ENCODE measurements around the gene PLSCR2. TPM values are rescaled to one million over a fixed set of nuclear protein-coding genes. Genes with fewer than 3 reads are reported as not detected.
A peak's percentile ranks its signal among the peaks of the same experiment; 100 is the strongest.
"Not testable (repeated sequence)": the region's sequence is repeated elsewhere in the genome, so short reads cannot be mapped to it uniquely, and the experiment has no call there.

Gene PLSCR2, protein sequence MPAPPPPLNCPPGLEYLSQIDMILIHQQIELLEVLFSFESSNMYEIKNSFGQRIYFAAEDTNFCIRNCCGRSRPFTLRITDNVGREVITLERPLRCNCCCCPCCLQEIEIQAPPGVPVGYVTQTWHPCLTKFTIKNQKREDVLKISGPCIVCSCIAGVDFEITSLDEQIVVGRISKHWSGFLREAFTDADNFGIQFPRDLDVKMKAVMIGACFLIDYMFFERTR
- total RNA-seq = 1 to 10 TPM in 1 of 2 donors, under 1 TPM in 1; 0.70 to 2.7 TPM
- long read RNA-seq, partial matches to known transcripts = 0 of 1 reads
- long read RNA-seq, other reads (novel, unspliced or antisense) = 1 of 1 reads

DNA sequence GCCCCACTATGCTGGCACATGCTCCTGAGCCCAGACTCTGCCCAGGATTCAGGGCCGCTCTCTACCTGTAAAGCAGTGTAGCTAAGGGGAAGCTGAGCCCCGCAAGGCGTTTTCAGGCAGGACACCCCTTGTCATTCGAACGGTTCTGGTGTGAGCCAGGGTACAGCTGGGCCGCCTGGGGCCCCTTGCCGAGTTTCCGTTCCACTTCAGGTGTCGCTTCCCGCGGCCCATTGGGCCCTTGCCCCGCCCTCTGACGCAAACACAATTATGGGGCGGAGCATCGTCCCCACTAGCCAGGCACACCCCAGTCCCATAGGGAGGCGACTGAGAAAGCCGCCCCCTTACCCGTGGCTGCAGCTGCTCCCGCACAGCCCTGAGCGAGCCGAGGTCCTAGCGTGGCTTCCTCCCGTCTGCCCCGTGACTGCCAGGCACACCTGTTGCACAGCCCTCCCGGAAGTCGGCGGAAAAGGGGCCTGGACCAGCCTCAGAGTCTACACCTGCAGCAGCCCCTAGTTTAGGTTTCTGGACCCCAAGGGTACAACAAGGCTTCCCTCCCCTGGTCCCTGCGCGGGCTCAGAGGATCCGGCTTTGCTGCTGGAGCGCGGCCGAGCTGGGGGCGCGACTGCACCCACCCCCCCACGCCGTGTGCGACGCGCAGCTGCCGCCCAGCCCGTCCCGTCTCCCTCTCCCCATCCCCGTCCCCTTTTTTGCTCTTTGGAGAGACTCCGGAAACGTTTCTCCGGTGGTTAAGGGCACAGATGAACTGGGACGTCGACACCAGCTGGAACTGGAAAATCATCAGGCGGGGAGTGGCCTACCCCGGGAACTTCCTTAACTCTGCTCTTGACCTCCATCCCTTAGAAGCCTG lies at the start of gene PLSCR2:
Gene PLSCR2, minus strand, starts transcription at position 412 of the 868 bp plus-strand sequence. CDS start 9,657 bp downstream, outside the sequence.
- intact Hi-C loops (cut with DNase I, micrococcal nuclease) = no loop called here
- ATAC-seq (peak; percentile 89), DNase-seq (peak; percentile 80 to 81)

DNA sequence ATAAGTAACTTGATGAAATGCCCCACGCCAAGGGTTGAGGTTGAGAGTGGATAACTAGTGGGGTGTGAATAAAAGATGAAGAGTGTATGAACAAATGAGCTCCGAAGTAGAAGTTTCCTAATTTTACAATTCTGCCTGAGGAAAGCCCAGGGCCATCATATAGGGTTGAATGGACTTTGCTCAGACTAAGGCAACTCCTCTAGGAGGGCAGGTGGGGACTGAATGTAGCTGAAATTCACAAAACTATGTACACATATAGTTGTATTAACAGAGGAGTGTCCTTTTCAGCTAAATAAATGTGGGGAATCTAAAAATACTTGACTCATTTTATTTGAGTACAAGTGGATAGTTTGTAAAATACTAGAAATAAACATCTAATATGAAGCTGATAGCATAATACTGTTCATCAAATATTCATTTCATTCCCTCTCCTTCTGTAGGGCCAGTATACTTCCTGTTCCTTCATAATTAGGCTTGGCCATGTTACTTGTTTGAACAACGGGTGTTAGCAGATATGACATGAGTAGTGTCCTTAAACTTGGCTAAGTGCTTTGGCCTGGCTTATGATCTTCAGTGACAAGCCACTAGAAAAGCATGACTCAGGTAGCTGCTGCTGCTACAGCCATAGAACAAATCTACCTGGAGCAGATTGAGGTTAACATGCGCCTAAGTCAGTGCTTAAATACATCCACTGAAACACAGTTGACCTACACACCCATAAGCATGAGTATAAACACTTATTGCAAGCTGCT lies 48.5 kb upstream of the PLSCR2 start:
- DNase-seq (peak in 1 of 2 donors; percentile 51), ATAC-seq (peak; percentile 96)
- intact Hi-C loops (cut with DNase I, micrococcal nuclease) = no loop called here

DNA sequence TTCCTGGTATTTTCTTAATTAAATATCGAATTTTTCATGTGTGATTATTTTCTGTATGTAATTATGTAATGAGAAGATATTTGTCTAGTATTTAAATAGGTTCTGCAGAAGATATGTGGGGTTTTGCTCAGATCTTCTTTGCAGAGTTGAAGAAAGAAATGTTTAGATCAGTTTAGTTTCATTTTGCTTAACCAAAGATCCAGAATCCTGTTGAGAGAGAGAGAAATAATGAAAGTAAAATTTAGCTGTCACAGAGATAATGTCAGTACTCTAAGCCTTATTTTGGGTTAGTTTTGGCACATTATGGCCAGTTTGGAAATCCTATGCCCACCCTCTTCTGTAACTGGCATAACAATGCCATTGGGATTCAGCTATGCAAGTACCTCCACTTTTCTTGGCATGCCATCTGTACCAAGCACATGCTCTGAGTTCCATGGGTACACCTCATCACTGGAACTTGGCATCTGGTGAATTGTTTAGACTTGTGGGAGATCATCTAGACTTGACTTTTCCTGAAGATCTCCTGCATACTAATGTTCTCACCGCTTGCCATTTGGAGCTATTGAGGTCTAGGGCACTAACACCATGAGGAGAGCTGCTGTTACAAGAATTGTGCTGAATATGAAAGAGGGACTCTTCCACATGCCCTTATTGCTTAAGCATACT lies 44.2 kb upstream of the PLSCR2 start:
- intact Hi-C loops (cut with DNase I, micrococcal nuclease) = no loop called here
- no peak for DNase-seq
- ATAC-seq = no peak

DNA sequence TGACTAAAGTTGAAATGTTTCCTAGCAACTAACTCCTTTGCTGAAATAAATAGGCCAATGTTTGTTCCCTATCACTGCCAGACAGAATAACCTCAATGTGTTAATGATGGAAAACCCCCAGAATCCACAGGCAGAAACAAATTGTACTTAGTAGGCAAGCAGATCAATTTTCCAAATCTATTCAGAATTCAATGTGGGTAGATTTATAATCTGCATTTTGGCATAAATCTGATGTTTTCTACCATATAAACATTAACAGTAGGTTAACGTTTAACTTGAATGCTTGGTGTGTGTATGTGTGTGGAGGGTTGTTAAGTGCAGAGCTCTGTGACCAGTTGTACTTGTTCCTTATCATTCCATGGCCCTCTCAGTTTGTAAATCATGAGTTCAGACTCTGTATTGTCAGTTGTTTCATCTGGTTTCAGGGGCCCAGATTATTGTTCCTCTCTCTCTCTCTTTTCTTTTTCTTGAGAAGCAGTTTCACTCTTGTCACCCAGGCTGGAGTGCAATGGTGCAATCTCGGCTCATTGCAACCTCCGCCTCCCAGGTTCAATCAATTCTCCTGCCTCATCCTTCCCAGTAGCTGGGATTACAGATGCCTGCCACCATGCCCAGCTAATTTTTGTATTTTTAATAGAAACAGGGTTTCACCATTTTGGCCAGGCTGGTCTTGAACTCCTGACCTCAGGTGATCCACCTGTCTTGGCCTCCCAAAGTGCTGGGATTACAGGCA lies 42.2 kb upstream of the PLSCR2 start:
- intact Hi-C loops (cut with DNase I, micrococcal nuclease) = no loop called here
- DNase-seq (no peak), ATAC-seq (peak; percentile 83)

DNA sequence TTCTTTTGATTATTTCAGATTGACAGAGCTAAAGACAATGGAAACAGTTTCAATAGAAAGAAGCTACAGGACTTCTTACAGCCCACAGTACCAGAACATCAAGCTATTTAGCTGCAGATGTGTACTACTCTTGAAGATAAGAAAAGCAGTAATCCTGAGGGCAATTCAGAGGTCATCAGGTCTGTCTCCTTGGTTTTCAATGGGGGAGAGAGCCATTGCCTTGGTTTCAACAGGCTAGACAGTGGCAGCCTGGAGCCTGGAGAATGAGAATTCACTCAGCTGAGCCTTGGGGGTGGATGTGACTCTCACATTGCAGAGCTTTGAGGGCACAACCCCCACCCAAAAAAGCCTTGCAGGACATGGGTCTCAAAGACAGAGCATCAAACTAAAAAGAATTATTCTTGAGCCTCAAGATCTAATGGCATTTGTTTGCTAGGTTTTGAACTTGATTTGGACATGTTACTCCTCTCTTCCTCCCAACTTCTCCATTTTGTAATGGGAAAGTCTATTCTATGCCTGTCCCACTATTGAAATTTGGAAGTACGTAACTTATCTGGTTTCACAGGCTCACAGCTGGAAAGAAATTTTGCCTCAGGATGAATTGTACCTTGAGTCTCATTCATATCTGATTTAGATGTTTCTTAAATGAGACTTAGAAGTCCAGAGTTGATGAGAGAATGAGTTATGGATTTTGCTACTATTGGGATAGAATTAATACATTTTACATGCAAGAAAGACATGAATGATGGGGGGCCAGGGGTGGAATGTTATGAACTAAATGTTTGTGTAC lies 38.2 kb upstream of the PLSCR2 start:
- ATAC-seq (no peak), DNase-seq (no peak)
- intact Hi-C loops (cut with DNase I, micrococcal nuclease) = no loop called here

DNA sequence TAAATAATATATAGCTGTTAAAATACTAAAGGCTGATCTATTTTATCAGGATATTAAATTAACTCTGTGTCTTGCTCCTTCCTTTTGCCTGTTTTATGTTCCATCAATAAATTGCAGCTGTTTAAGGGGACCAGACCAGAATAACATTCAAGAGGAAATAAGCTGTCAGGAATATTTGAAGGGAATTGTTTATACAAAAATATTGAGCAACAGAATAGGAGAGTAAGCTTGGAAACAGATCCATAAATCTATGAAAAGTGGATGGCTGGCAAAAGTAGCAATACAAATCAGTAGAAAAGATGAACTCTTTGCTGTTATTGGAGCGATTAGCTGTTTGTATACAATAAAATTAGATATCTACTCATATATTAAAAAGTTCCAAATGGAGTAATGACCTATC lies 36.2 kb upstream of the PLSCR2 start:
- ATAC-seq (no peak), DNase-seq (no peak)
- intact Hi-C loops (cut with DNase I, micrococcal nuclease) = no loop called here

DNA sequence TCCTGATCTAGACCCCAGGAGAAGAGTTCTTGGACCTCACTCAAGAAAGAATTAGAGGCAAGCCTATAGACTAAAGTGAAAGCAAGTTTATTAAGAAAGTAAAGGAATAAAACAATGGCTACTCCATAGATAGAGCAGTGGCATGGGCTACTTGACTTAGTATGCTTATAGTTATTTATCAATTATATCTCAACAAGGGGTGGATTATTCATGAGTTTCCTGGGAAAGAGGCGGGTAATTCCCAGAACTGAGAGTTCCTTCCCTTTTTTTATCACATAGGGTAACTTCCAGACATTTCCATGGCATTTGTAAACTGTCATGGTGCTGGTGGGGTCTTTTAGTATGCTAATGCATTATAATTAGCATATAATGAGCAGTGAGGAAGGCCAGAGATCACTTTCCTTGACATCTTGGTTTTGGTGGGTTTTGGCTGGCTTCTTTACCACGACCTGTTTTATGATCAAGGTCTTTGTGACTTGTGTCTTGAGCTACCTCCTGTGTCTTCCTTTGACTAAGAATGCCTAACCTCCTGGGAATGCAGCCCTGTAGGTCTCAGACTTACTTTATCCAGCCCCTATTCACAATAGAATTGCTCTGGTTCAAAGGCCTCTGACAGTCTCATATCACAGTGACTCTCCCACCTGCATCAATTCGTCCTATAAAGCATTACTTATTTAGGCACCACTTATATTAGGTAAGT lies 35.3 kb upstream of the PLSCR2 start:
- intact Hi-C loops (cut with DNase I, micrococcal nuclease) = no loop called here
- DNase-seq (no peak), ATAC-seq (no peak)

DNA sequence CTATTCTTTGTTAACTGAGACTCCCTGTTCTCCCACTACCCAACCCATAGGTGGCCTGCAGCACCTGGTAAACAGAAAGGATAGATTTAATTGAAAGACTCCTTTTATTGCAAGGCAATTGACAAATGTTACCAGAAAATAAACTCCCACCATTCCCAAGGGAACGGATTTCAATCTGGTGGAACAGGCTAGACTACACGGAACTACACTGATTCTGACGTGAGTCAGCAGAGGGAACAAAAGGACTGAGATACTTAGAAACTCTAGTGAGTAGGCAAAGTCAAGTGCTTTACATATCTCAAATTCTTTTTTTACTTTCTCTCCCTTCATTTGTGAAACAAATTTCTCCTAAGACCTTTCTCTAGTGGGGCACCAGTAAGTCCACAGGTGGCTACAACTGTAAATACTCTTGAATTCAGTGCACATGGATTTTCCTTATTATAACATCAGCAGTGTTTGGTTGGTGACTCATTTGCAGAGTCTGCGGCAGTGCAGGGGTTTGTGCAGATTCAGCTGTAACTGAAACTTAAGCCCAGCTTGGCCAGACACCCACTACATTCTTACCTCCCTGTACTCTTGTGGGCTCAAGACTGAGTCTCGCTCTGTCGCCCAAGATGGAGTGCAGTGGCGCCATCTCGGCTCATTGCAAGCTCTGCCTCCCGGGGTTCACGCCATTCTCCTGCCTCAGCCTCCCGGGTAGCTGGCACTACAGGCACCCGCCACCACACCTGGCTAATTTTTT lies 34.3 kb upstream of the PLSCR2 start:
- ATAC-seq = peak; percentile 68
- DNase-seq = peak in 1 of 2 donors; percentile 54
- intact Hi-C loops (cut with DNase I, micrococcal nuclease) = no loop called here

DNA sequence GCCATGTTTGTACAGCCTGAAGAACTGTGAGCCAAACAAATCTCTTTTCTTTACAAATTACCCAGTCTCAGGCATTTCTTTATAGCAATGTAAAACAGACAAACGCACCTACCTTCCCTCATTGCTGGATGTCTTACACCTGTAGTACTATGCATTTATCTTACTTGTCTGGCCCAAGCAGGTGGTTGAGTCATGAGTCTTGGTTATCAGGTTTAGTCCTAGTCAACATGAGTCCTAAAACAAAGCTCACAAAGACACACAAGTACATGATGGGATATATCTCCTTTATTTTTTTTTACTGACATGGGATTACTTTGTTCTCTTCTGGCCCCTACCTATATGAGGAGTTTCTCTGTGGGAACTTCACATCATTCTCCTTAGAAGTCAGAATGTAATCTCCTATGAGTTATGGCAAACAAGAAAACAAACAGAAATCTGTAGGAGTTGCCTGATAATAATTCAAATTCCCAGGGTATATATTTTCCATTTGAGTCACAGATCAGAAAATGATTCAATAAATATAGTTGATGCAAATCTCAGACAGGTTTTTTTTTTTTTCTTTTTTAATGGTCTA lies 33.6 kb upstream of the PLSCR2 start:
- intact Hi-C loops (cut with DNase I, micrococcal nuclease) = no loop called here
- no peak for ATAC-seq
- DNase-seq = no peak

DNA sequence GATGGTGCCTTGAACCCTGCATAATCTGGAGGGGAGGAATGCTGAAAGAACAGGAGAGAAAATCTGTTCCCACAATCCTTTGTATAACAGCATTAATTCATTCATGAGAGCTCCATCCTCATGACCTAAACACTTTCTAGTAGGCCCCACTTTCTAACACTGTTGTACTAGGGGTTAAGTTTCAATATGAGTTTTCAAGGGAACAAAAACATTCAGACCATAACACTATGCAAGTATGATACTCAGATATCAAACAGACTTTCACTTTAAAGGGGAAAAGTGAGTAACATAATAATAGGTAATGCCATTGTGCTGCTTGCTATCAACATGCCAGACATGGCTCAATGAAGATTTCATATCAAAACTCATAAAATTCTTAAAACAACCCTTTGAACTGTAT lies 32.4 kb upstream of the PLSCR2 start:
- no peak for DNase-seq
- ATAC-seq = no peak
- intact Hi-C loops (cut with DNase I, micrococcal nuclease) = no loop called here

DNA sequence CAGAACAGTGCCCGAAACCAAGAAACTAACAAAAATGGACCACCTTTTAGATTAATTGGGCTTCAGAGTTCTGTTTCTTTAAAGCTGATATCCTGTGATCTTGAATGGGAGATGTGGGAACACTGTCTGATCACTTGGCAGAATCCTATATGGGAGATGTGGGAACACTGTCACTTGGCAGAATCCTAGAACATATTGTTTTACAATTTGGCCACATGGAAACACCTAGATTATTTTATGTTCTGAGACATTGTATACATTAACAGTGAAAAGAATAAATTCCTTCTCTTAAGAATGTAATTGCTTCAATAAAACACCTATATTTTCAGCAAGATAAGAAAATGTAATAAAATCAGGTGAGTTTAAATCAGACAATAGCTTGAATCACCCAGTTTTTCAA lies 30.3 kb upstream of the PLSCR2 start:
- ATAC-seq (peak; percentile 65), DNase-seq (no peak)
- intact Hi-C loops (cut with DNase I, micrococcal nuclease) = no loop called here

DNA sequence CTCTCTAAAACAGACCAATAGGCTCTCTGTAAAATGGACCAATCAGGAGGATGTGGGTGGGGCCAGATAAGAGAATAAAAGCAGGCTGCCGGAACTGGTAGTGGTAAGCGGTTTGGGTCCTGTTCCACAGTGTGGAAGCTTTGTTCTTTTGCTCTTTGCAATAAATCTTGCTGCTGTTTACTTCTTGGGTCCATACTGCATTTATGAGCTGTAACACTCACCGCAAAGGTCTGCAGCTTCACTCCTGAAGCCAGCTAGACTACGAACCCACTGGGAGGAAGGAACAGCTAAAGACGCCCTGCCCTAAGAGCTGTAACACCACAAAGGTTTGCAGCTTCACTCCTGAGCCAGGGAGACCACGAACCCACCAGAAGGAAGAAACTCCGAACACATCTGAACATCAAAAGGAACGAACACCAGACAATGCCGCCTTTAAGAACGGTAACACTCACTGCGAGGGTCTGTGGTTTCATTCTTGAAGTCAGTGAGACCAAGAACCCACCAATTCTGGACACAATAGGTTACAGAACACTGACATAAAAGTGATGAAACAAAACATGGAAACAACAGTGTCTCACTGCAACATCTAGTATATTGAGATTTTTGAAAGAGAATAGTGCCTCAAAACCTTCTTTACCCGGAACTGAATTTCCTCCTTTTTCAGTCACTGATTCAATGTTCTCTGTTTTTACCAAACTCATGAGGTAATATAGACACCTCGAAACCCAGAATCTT lies 28.8 kb upstream of the PLSCR2 start:
- peak; percentile 16 to 37 for DNase-seq
- peak; percentile 47 for ATAC-seq
- intact Hi-C loops (cut with DNase I, micrococcal nuclease) = no loop called here

DNA sequence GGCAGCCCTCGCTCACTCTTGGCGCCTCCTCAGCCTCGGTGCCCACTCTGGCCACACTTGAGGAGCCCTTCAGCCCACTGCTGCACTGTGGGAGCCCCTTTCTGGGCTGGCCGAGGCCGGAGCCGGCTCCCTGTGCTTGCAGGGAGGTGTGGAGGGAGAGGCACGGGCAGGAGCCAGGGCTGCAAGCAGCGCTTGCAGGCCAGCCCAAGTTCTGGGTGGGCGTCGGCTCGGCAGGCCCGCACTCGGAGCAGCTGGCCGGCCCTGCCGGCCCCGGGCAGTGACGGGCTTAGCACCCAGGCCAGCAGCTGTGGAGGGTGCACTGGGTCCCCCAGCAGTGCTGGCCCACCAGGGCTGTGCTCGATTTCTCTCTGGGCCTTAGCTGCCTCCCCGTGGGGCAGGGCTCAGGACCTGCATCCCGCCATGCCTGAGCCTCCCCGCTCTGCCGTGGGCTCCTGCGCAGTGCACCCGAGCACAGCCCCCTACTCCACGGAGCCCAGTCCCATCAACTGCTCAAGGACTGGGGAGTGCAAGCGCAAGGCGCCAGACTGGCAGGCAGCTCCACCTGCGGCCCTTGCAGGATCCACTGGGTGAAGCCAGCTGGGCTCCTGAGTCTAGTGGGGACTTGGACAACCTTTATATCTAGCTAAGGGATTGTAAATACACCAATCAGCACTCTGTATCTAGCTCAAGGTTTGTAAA lies 27.9 kb upstream of the PLSCR2 start:
- intact Hi-C loops (cut with DNase I, micrococcal nuclease); ATAC-seq: not testable (repeated sequence)
- DNase-seq = peak in 1 of 2 donors; percentile 22

DNA sequence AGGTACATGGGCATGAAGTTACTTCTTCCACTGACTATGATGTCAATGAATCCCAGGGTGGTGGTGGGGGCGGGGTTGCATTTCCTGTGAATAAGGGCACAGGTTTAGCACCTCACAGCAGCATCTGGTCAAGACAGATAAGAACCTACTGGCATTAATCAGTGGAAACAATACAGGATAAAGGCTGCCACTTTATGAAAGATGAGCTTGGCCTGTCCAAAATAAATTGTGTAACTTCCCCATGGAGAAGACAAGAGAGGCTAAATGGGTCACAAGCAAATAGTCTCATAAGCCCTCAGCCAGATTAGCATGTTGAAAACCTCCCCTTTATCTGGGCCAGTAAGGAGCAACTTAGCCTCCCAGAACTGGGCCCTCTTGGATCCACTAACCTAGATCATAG lies 27.4 kb upstream of the PLSCR2 start:
- DNase-seq = no peak
- intact Hi-C loops (cut with DNase I, micrococcal nuclease) = no loop called here
- no peak for ATAC-seq

DNA sequence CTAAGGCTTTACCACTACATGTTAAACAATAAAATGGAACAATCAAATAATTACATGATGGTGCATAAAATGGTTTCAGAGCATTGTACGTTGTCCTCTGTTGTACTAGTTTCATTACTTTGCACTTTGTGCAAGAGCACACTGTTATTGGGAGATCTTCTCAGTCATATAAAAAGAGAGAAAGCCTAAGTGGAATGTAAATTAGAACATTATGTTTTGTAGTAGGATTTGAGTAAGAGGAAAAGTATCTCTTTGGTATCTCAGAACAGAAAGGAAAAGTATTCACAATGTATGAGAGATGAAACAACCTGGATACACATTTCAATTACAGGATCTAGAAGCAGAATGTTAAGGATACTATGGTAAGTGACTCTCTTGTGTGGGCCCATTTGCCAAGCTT lies 26.9 kb upstream of the PLSCR2 start:
- intact Hi-C loops (cut with DNase I, micrococcal nuclease) = no loop called here
- DNase-seq (no peak), ATAC-seq (no peak)
